H1 (cell line): Measurements from ENCODE around the gene CXCL12. TPM values are rescaled to one million over a fixed set of nuclear protein-coding genes. Genes with fewer than 3 reads are reported as not detected.

Experiments used
- CTBP2 ChIP-seq: IDR thresholded peaks from 2 replicates; pipeline ENCODE4 v1.7.0; 2011; ENCODE audit warnings: borderline replicate concordance, mild to moderate bottlenecking, moderate library complexity, mixed read lengths, low read length; ENCODE audit not compliant: insufficient read depth, insufficient read length
- polyA plus RNA-seq, 7 experiments: library from polyadenylated mRNA; depleted of rRNA in 3 of 7; stranded (reverse) in 5 of 7; unstranded in 2 of 7; fragments of >200 nt in 5 of 7; fragments of 200-250 nt in 2 of 7; gene quantifications; 1 replicate in 5 of 7; 2 replicates in 1 of 7; 4 replicates in 1 of 7; pipeline versions ENCODE4 v1.2.1 to v1.2.3, GENCODE V29; 2011 to 2013; ENCODE audit warnings: missing spikeins in 2 of 7, mixed read lengths in 2 of 7
- total RNA-seq: library from RNA; stranded (reverse); fragmentation: NEBNext Ultra II Directional; extraction: Animal tissue kit (Norgen Biotek cat#: 25700); gene quantifications from 2 replicates; pipeline ENCODE4 v1.2.1, GENCODE V29; 2021
- TF ChIP-seq, protein P1 (sequence below): IDR thresholded peaks from 2 replicates; pipeline ENCODE4 v1.6.1; 2011; ENCODE audit warnings: low read length, improper control_type of control experiment

CXCL12 gene
- total and polyA plus RNA-seq, 2 of the 8 experiments (the other 6 are each of a cell fraction or from before 2014, with no cell fraction given), result 51.4 to 53.8 TPM

GRCh38 chr10:44424957-44425356 lies 40.1 kb upstream of the CXCL12 start (continued):
- TF ChIP-seq, protein P1, sequence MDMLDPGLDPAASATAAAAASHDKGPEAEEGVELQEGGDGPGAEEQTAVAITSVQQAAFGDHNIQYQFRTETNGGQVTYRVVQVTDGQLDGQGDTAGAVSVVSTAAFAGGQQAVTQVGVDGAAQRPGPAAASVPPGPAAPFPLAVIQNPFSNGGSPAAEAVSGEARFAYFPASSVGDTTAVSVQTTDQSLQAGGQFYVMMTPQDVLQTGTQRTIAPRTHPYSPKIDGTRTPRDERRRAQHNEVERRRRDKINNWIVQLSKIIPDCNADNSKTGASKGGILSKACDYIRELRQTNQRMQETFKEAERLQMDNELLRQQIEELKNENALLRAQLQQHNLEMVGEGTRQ, result no peak
- no peak for TF ChIP-seq CTBP2
